GM21423 (cell line): Measurements from ENCODE around the gene SFRP5.

Experiments
- ATAC-seq: cut with Tn5 transposase; IDR thresholded peaks from one replicate; pipeline ENCODE4 v1.9.1; 2021; ENCODE audit warnings: mild to moderate bottlenecking, moderate library complexity; ENCODE audit not compliant: unreplicated experiment

SFRP5 gene, protein sequence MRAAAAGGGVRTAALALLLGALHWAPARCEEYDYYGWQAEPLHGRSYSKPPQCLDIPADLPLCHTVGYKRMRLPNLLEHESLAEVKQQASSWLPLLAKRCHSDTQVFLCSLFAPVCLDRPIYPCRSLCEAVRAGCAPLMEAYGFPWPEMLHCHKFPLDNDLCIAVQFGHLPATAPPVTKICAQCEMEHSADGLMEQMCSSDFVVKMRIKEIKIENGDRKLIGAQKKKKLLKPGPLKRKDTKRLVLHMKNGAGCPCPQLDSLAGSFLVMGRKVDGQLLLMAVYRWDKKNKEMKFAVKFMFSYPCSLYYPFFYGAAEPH

DNA sequence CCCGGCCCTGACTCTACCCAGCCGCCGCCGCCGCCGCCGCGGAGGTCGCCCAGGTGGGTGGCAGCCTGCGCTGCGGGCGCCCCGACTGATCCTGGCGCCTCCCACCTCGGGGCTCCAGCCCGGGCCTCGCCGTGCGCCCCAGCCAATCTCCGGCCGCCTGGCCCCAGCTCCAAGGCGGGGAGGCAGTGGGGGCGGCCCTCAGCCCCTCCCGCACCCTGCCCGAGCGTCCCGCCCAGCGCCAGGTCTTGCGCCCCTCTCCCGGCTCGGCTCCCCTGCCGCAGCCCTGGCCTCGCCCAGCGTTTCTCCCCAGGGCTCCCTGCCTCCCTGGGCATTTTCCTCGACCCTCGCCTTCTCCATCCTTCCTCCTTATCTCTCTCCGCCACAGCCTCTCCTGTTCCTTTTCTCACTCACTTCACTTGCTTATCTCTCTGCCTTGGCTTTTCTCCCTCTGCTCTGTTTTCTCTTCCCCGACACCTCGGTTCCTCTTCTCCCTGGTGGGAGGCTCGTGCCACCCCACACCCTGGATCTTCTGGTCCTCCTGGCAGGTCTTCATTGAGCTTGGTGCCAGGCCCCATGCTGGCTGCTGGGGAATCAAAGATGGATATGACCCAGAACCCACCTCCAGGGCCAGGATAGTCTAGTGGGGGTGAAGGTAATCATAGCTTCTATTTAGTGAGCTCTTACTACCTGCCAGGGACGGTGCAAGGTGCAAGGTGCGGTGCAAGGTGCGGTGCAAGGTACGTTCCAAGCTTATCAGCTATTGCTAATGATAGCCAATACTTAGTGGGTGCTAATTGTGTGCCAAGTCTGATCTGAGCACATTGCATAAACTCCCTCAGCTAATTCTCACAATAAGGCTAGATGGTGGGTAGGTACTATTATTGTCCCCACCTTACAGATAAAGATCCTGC is at the start of gene SFRP5:
TSS of gene SFRP5 (minus strand) at position 87 of the 911 bp plus-strand sequence. CDS start 166 bp downstream, outside the sequence.
- no peak for ATAC-seq

DNA sequence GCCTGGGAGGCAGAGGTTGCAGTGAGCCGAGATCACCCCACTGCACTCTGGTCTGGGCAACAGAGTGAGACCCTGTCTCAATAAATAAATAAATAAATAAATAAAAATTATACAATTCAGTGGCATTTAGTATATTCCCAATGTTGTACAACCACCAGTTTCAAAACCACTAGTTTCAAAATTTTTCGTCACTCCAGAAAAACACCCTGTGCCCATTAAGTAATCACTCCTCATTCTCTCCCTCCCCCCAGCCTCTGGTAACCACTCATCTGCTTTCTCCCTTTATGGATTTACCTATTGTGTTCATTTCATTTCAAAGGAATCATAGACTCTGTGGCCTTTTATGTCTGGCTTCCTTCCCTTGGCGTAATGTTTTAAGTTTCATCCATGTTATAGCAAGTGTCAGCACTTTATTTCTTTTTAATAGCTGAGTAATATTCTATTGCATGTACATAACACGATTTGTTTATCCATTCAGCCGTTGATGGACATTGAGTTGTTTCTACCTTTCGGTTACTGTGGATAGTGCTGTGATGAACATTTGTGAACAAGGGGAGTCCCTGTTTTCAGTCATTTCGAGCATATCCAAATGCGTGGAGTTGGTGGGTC is 48.4 kb upstream of the SFRP5 start:
- no peak for ATAC-seq

DNA sequence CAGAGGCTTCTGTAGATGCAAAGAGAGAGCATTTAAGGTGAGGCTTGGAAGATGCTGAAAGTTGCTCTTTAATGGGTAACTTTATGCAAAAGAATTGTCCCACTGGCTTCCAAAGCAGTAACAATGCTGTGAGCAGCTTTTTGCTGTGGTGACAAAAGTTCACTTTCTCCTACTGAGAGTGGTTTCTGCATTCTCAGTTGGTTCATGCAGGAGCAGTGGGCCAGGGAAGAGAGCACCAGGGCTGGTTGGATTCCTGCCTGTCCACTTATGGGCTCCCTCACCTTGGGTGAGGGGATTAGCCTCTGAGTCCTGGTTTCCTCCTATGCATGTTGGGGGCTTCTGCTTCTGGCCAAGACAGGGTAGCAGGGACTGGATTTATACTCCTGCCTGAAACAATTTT is 46.8 kb upstream of the SFRP5 start:
- no peak for ATAC-seq

DNA sequence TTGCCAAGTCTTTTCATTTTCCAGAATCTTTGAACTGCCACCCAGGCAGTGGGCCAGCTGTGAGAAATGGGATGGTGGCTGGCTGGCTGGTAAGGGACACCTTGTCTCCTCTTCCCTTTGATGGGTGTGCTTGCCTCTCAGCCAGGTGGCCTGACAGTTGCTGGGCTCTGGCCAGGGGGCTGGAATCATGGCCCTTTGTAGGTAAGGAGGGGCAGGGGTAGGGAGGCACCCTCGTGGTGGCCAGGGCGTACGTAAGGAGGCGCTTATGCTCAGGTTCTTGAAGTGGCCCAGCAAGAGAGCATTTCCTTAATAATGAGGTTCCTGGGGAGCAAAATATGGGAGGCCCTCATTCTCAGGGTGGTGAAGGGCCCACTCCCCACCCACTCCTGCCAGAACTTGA is 44.8 kb upstream of the SFRP5 start:
- no peak for ATAC-seq

DNA sequence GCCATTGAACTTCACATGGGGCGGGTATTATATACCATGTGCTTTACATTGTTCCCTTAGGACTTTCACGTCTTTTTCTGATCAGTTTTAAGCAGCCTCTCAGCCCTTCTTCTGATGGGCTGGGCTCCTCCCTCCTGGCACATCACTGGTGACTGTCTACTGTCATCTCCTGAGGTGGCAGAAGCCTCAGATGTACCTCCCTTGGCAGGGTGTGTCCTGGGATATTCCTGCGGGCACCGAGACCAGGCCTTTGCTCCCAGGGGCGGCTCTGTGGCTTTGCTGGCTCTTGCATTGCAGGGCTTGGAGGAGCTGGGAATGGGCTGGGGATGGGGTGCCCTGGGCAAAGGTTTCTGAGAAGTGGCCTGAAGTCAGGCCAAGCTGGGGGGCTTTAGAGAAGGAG is 43.2 kb upstream of the SFRP5 start:
- no peak for ATAC-seq

DNA sequence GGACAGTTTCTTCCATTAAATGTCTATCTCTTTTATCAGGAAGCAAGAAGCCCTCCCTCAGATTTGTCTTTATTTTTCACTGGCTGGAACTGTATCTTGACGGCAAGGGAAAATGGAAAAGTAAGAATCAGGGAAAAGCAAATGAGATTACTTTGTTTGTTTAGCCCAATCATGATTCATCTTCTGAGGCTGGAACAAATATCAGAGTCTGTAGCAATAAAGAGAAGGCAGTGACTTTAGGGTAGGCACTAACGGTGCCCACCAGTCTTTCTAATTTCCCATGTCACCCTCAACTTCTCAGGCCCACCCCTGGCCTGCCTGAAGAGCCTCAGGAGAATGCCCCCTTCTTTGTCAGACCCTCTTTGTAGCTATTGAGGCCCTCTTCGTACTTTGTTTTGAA is 41.5 kb upstream of the SFRP5 start:
- no peak for ATAC-seq

DNA sequence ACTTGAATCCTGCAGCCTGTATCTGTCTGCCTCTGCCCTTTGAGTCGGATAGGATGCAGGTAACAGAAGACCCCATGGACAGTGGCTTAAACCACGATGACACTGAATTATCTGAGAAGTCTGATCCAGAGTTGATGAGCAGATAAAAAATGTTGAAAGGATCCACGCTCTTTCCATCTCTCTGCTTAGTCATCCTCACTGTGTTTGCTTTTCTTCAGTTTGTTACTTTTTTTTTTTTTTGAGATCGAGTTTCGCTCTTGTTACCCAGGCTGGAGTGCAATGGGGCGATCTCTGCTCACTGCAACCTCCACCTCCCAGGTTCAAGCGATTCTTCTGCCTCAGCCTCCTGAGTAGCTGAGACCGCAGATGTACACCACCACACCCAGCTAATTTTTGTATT is 40.9 kb upstream of the SFRP5 start:
- ATAC-seq = no peak

DNA sequence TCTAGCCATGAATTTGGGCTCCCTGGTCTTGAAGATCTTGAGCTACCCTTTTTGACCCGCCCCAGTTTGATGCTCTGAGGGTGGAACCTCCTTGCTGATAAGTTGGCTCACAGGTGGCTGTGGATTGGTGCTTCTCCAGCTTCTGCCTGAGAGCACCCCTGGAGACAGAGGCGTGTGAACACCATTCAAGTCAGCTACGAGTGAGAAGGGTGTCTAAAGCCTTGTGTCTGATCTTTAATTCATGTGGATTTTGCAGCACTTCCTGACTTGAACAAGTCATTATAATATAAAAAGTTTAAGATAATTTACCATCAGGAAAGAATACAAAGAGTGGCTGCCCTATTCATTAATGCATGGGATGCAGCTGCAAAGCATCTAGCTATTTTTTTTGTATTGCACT is 40.2 kb upstream of the SFRP5 start:
- no peak for ATAC-seq

DNA sequence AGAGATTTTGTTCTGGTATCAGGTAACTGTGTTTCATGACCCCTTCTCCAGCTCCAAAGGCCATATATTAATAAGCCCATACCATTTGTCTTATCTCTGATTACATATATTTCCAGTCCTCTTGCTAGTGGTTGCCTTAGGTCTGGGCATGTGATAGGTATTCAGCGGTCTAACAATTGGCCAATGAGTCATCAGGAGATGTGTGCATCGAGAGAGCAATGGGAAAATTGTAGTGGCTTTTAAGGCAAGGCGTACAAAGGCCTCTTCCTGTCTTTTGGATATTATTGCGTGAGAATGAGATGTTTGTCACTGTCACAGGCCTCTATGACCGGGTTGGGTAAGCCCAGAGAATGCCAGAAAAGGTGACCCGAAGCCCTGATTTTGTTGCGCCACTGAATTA is 38.6 kb upstream of the SFRP5 start:
- ATAC-seq = no peak

DNA sequence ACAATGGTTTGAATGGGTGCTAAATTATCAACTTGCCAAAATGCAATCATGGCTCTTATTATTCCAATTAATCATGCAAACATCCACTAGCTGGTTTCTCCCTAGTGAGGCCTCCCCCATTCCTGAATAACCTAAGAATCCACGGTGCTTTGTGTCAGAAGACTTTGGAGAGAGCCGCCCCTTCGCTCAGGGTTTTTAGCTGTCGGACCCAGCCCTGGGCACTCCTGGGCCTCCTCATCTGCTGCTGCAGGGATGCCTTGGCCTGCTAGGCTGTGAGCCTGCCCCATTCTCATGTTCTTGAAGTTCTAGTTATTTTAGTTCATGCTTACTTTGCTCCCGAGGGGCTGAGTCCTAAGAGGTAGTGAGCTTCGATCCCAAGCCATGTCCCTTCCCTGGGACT is 34.1 kb upstream of the SFRP5 start:
- ATAC-seq = no peak

DNA sequence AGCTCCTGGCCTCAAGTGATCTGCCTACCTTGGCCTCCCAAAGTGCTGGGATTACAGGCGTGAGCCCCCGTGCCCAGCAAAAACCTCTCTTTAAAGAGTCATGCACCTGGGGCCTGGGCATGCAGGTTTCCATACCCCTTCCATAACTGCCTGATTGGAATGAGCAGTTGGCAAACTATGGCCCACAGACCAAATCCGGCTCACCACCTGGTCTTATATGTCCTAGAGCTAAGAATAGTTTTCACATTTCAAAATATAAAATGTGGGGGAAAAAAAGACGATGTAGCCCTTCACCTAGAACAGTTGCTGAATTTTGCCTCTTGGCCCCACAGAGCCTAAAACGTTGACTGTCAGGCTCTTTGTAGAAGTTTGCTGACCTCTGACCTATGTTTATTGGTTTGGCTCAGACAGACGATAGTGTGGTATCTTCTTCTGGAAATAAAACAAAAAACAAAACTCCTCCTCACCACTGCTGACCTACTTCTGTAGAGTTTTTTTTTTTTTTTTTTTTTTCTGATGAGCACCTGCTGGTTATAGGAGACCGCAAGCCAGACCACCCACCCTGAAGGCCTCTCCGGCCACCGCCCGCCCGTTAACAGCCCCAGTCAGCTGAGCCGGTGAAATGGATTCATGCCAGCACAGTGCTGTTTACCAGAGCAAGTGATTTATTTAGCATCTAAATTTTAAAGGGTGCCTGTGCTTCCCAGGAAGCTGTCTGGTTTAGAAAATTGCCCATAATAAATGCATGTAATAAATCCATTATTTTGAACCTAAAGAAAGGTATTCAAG is 33.5 kb upstream of the SFRP5 start:
- ATAC-seq = no peak

DNA sequence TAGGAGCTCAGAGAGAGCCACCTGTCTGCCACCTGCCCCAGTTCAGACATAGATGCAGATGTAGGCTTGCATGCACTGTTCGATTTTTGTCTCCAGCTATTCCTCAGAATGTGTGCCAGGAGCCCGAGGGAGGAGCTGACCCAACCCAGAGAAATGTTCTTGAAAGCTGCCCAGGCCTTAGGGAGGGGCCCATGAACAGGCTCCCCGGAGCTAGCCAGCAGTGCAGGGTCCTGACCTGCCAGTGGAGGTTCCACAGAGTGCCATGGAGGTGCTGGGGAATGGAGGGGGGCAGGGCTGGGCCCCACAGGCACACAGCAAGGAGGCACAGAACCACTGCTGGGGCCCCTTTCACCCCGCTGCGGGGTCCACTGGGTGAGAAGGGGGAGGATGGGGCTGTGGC is 29.6 kb upstream of the SFRP5 start:
- ATAC-seq = no peak

DNA sequence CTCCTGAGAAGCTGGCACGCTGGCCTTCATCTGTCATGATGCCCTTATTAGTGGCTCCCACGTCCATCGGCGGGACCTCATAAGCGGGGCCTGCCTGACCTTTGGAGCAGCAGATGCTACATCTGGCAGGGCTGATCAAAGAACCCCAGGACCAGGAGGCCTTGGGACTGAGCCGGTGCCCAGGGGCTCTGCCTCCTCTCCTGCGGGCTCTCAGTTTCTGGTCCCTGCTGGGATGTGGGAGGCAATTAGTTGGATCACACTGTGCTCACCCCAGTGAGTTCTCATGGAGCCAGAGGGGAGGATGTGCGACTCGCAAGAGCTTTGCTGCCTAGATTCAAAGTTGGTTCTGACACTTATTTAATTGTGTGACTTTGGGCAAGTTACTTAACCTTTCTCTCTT is 28.7 kb upstream of the SFRP5 start:
- no peak for ATAC-seq

DNA sequence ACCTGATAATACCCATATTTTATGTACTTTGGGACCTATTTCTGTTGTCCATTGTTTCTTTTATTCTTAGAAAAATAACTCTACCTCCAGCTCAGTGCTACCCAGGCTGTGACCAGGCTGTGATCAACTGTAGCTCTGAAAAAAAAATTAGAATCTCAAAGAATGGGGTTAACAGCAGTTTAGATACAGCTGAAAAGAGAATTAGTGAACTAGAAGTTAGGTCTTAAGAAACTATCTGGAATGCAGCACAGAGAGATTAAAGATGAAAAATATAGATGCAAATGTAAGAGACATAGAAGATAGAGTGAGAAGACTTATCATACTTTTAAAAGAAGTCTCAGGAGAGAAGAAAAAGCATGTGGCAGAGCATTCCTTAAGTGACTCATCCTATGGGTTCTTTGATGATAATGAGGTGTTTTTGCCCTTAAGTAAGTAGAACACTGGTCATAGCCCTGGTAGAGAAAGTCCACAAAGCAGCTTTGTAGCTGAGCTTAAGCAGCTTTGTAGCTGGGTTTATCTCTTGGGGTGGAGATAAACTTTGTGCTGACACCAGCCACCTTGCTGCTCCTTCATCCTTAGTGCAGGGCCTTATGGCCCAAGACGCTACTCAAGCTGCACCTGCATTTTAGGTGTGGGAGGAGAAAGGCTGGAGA is 27.3 kb upstream of the SFRP5 start:
- ATAC-seq = no peak

DNA sequence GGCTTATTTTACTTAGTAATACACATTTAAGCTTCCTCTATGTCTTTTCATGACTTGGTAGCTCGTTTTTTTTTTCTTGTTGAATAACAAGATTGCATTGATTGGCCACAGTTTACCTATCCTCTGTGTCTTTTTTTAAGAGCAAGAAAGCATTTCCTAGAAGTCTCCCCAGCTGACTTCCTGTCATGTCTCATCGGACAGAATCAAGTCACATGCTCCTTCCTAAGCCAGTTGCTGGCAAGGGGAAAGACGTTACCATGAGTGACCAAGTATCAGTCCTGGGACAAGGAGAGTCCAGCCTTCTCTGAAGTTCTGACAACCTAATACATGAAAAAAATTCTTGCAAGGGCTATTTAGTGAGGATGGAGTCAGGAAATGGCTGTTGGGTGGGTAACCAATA is 24.9 kb upstream of the SFRP5 start:
- ATAC-seq = no peak

DNA sequence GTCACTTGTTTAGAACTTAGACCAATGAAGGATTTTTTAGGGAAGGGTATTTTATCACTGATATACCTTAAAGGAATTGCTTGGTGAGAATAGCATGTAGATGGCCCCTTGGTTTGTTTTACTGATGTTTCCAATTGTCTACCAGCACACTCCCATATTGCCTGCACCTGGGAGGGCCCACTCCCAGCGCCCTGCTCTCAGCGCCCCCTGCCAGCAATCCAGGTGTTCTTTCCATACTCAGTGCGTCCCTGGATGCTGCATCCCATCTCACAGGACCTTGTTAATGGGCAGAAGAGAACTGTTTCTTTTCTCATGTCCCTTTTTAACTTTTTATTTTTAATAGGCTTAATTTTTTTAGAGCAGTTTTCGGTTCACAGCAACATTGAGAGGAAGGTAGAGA is 24.1 kb upstream of the SFRP5 start:
- ATAC-seq = no peak

DNA sequence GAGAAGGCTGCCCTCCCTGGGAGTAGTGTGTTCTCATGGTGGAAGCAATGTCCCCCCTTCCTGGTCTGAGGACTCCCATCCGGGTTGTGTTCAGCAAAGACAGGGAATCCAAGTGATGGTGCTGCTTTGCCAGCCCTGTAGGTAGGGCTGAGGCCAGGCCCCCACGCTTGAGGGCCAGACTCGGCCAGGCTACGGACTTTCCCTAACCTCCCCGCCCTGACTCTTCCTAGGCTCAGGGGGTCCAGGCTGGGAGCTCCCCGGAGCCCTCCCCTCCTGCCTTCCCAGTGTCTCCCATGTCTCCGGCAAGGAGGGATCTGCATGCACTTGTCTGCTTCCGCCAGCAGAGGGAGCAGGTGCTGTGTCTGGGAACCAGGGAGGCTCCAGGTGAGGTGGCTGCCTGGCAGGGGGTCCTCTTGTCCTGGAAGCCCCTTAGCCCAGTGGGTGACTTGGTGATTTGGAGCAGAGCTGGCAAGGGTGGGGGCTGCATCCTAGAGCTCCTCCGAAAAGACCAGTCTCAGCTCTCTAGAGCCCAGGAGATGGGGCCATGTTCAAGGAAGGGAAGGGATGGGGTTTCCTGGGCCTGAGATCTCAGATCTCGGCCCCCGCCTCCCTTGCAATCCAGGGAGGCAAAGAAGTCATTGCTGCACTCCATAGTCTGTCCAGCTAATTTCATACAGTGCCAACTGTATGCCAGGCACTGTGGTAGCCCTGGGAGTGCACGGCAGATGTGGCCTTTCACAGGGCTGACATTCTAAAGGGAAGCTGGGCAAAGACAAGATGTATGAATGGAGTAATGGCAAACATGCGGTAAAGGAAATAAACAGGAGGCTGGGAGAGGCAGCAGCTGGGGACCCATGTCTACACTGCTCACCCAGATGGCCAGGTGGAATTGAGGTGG is 20.3 kb upstream of the SFRP5 start:
- ATAC-seq = no peak

DNA sequence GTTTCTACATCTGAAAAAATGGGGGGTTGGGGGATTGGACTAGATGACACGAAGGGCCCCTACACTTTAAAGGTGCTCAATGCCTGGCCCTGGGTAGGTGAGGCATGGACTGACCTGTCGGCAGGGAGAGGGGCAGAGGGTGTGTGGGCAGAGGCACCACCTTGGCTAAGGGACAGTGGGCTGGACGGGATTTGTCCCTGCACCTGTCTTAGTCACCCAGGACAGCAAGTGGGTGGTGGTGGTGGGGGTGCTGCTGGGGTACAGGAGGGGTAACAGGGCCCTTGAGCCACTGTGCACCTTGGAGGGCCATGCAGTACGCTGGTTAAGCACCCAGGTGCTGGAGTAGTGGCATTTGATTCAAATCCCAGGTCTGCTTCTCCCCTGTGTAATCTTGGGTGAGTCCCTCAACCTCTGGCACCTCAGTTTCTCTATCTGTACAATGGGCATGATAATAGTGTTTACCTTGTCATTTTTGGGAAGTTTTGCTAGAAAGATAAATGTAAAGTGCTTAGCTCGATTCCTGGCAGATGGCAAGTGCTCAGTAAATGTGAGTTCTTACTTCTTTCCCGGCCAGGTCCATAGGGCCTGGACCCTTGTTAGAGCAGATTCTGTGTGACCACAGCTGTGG is 18.1 kb upstream of the SFRP5 start:
- no peak for ATAC-seq
